H9 (cell line): ENCODE data around the gene SLC35F5. TPM values are rescaled to one million over a fixed set of nuclear protein-coding genes. Genes with fewer than 3 reads are reported as not detected.

Source experiments
- DNase-seq: peaks from one replicate; pipeline ENCODE4 v3.0.0-alpha.2; 2017
- H2AFZ ChIP-seq: one replicate; pipeline ENCODE4 v1.6.1; 2013; ENCODE audit warnings: mild to moderate bottlenecking, low read length, control low read depth, moderate library complexity
- H2AK5ac ChIP-seq: 2 replicates; pipeline ENCODE4 v1.6.1; 2013; ENCODE audit warnings: low read length, control low read depth, mixed read lengths; ENCODE audit not compliant: insufficient read length
- H2BK120ac ChIP-seq: one replicate; pipeline ENCODE4 v1.6.1; 2013; ENCODE audit warnings: low read depth, mild to moderate bottlenecking, low read length, control low read depth, inconsistent platforms; ENCODE audit not compliant: poor library complexity, severe bottlenecking
- H2BK12ac ChIP-seq: 2 replicates; pipeline ENCODE4 v1.6.1; 2013; ENCODE audit warnings: low read length, control low read depth, mixed read lengths, low read depth; ENCODE audit not compliant: insufficient read length
- H2BK15ac ChIP-seq: 2 replicates; pipeline ENCODE4 v1.6.1; 2013; ENCODE audit warnings: low read depth, low read length, control low read depth
- H2BK20ac ChIP-seq: one replicate; pipeline ENCODE4 v1.6.1; 2013; ENCODE audit warnings: low read depth, mild to moderate bottlenecking, low read length, control low read depth, inconsistent platforms; ENCODE audit not compliant: poor library complexity, severe bottlenecking
- H2BK5ac ChIP-seq: 2 replicates; pipeline ENCODE4 v1.6.1; 2013; ENCODE audit warnings: low read length, control low read depth, mixed read lengths; ENCODE audit not compliant: insufficient read length
- H3K14ac ChIP-seq: 2 replicates; pipeline ENCODE4 v1.6.1; 2013; ENCODE audit warnings: low read length, control low read depth; ENCODE audit not compliant: insufficient read depth
- H3K18ac ChIP-seq: 2 replicates; pipeline ENCODE4 v1.6.1; 2013; ENCODE audit warnings: low read depth, mild to moderate bottlenecking, mixed read lengths, low read length, control low read depth; ENCODE audit not compliant: insufficient read length
- H3K23ac ChIP-seq: 2 replicates; pipeline ENCODE4 v1.6.1; 2013; ENCODE audit warnings: low read length, control low read depth, mixed read lengths, low read depth; ENCODE audit not compliant: insufficient read length
- H3K23me2 ChIP-seq: 2 replicates; pipeline ENCODE4 v1.6.1; 2013; ENCODE audit warnings: low read depth, mild to moderate bottlenecking, mixed read lengths, low read length, control low read depth; ENCODE audit not compliant: insufficient read length, poor library complexity, severe bottlenecking
- H3K27ac ChIP-seq: 2 replicates; pipeline ENCODE4 v1.5.1; 2013; ENCODE audit warnings: low read length, control low read depth, mixed read lengths, low read depth; ENCODE audit not compliant: insufficient read length
- H3K27me3 ChIP-seq: 2 replicates; pipeline ENCODE4 v1.6.1; 2013; ENCODE audit warnings: low read length, control low read depth, inconsistent platforms; ENCODE audit not compliant: insufficient read depth
- H3K4ac ChIP-seq: 2 replicates; pipeline ENCODE4 v1.6.1; 2013; ENCODE audit warnings: low read depth, mild to moderate bottlenecking, control low read depth, inconsistent platforms, low read length, moderate library complexity
- H3K4me1 ChIP-seq: 2 replicates; pipeline ENCODE4 v1.6.1; 2013; ENCODE audit warnings: low read length, control low read depth, inconsistent platforms; ENCODE audit not compliant: insufficient read depth
- H3K4me2 ChIP-seq: 2 replicates; pipeline ENCODE4 v1.6.1; 2013; ENCODE audit warnings: low read length, control low read depth, mixed read lengths; ENCODE audit not compliant: insufficient read length, insufficient read depth
- H3K56ac ChIP-seq: 2 replicates; pipeline ENCODE4 v1.6.1; 2013; ENCODE audit warnings: low read depth, mild to moderate bottlenecking, mixed read lengths, low read length, control low read depth; ENCODE audit not compliant: insufficient read length
- H3K79me1 ChIP-seq: 2 replicates; pipeline ENCODE4 v1.6.1; 2013; ENCODE audit warnings: low read depth, mild to moderate bottlenecking, moderate library complexity, low read length, control low read depth, inconsistent platforms; ENCODE audit not compliant: insufficient read depth, poor library complexity, severe bottlenecking
- H3K79me2 ChIP-seq: 2 replicates; pipeline ENCODE4 v1.6.1; 2013; ENCODE audit warnings: low read length, control low read depth, inconsistent platforms; ENCODE audit not compliant: insufficient read depth
- H3K9ac ChIP-seq: 2 replicates; pipeline ENCODE4 v1.6.1; 2013; ENCODE audit warnings: low read length, control low read depth, mixed read lengths; ENCODE audit not compliant: insufficient read length; ENCODE audit errors: extremely low read depth
- H3K9me3 ChIP-seq: one replicate; pipeline ENCODE4 v1.6.1; 2013; ENCODE audit warnings: low read depth, low read length, inconsistent platforms; ENCODE audit not compliant: control insufficient read depth
- H3T11ph ChIP-seq: one replicate; pipeline ENCODE4 v1.6.1; 2013; ENCODE audit warnings: mild to moderate bottlenecking, low read length, control low read depth, inconsistent platforms
- H4K20me1 ChIP-seq: one replicate; pipeline ENCODE4 v1.6.1; 2013; ENCODE audit not compliant: control insufficient read depth, insufficient read length, insufficient read depth
- H4K5ac ChIP-seq: 2 replicates; pipeline ENCODE4 v1.6.1; 2013; ENCODE audit warnings: low read depth, mild to moderate bottlenecking, mixed read lengths, low read length, control low read depth; ENCODE audit not compliant: insufficient read length
- H4K8ac ChIP-seq: replicated peaks from 2 replicates; pipeline ENCODE4 v1.6.1; 2013; ENCODE audit warnings: low read length, control low read depth, mixed read lengths, low read depth; ENCODE audit not compliant: insufficient read length
- H4K91ac ChIP-seq: 2 replicates; pipeline ENCODE4 v1.6.1; 2013; ENCODE audit warnings: low read depth, mild to moderate bottlenecking, moderate library complexity, mixed read lengths, low read length, control low read depth; ENCODE audit not compliant: insufficient read length
- H3K27ac Mint-ChIP-seq, 3 experiments: 2 replicates in 2 of 3; 3 replicates in 1 of 3; pipeline ENCODE4 v1.8.0; 2020 to 2021; ENCODE audit warnings: mixed read lengths in 3 of 3, mild to moderate bottlenecking in 1 of 3, moderate library complexity in 1 of 3
- H3K27me3 Mint-ChIP-seq: 2 replicates; pipeline ENCODE4 v1.8.0; 2021; ENCODE audit warnings: low read depth, mild to moderate bottlenecking, moderate library complexity, mixed read lengths
- H3K36me3 Mint-ChIP-seq, 3 experiments: 2 replicates in 2 of 3; 3 replicates in 1 of 3; pipeline ENCODE4 v1.8.0; 2020 to 2021; ENCODE audit warnings: low read depth in 3 of 3, mixed read lengths in 3 of 3; ENCODE audit not compliant: insufficient read depth in 1 of 3
- H3K4me1 Mint-ChIP-seq, 2 experiments: 2 replicates each; pipeline ENCODE4 v1.8.0; 2020; ENCODE audit warnings: mixed read lengths in 2 of 2
- H3K4me3 Mint-ChIP-seq, 2 experiments: 2 replicates in 1 of 2; 3 replicates in 1 of 2; pipeline ENCODE4 v1.8.0; 2020 to 2021; ENCODE audit warnings: mild to moderate bottlenecking in 2 of 2, mixed read lengths in 2 of 2, moderate library complexity in 1 of 2
- H3K9me3 Mint-ChIP-seq, 2 experiments: 2 replicates in 1 of 2; 3 replicates in 1 of 2; pipeline ENCODE4 v1.8.0; 2020; ENCODE audit warnings: mild to moderate bottlenecking in 2 of 2, mixed read lengths in 2 of 2, moderate library complexity in 1 of 2
- CTCF ChIP-seq: fragments of 200-600 bp; sonication (generic); conservative IDR thresholded peaks from 3 replicates; pipeline ENCODE4 v1.8.0; 2021; ENCODE audit warnings: antibody characterized with exemption, mild to moderate bottlenecking
- WGBS: extraction: QIAGEN DNeasy Blood & Tissue Kit; methylation state at CpG from one replicate; pipeline ENCODE4 v1.1.7; 2013; ENCODE audit warnings: missing lambda C conversion rate, low lambda C conversion rate, mixed read lengths; ENCODE audit not compliant: insufficient read length; ENCODE audit errors: extremely low coverage; 5-methylcytosine and 5-hydroxymethylcytosine counted together
- total RNA-seq: library from RNA; stranded (reverse); gene quantifications from 2 replicates; pipeline ENCODE4 v1.2.1, GENCODE V29; 2021

Gene SLC35F5
- total RNA-seq, 1 experiment from 2014 or later: 31.3 TPM

GRCh38 chr2:113765276-113765675 is 8.8 kb upstream of the SLC35F5 start:
- no CpG with 5 or more reads among the region's 4 CpGs for WGBS
- no peak overlapping the region for H3K9ac ChIP-seq
- no peak overlapping the region for H2BK12ac ChIP-seq
- Mint-ChIP-seq H3K4me3 (no peak overlapping the region), H3K27me3 (peaks cover 4% of the 10 kb centered on the region), H3K4me1 (peaks cover 5 to 10% of the 10 kb centered on the region in 2 experiments), H3K9me3 (peaks cover 25 to 28% of the 10 kb centered on the region in 2 experiments), H3K36me3 (peaks cover 9 to 28% (median 12%) of the 10 kb centered on the region in 3 experiments), H3K27ac (no peak overlapping the region)
- no peak overlapping the region for H2AK5ac ChIP-seq
- DNase-seq: no peak
- no peak overlapping the region for H3K14ac ChIP-seq
- no peak overlapping the region for H3T11ph ChIP-seq
- H3K4ac ChIP-seq: no peak overlapping the region
- no peaks in the 10 kb centered on the region for H3K27me3 ChIP-seq
- H3K79me2 ChIP-seq: no peaks in the 10 kb centered on the region
- H3K23me2 ChIP-seq: no peaks in the 10 kb centered on the region
- TF ChIP-seq CTCF: no peak
- no peak overlapping the region for H3K56ac ChIP-seq
- no peak overlapping the region for H2BK5ac ChIP-seq
- no peaks in the 10 kb centered on the region for H3K4me1 ChIP-seq
- H4K20me1 ChIP-seq: no peaks in the 10 kb centered on the region
- no peaks in the 10 kb centered on the region for H3K79me1 ChIP-seq
- no peaks in the 10 kb centered on the region for H3K9me3 ChIP-seq
- no peak overlapping the region for H4K91ac ChIP-seq
- H4K5ac ChIP-seq: no peak overlapping the region
- no peak overlapping the region for H3K4me2 ChIP-seq
- no peak overlapping the region for H3K23ac ChIP-seq
- no peak overlapping the region for H2BK15ac ChIP-seq
- no peak overlapping the region for H3K18ac ChIP-seq
- H2BK120ac ChIP-seq: no peak overlapping the region
- H2AFZ ChIP-seq: no peak overlapping the region
- no peak overlapping the region for H4K8ac ChIP-seq
- H3K27ac ChIP-seq: no peak overlapping the region
- no peak overlapping the region for H2BK20ac ChIP-seq
